ENCODE data around the gene FGF14.

FGF14 gene

DNA sequence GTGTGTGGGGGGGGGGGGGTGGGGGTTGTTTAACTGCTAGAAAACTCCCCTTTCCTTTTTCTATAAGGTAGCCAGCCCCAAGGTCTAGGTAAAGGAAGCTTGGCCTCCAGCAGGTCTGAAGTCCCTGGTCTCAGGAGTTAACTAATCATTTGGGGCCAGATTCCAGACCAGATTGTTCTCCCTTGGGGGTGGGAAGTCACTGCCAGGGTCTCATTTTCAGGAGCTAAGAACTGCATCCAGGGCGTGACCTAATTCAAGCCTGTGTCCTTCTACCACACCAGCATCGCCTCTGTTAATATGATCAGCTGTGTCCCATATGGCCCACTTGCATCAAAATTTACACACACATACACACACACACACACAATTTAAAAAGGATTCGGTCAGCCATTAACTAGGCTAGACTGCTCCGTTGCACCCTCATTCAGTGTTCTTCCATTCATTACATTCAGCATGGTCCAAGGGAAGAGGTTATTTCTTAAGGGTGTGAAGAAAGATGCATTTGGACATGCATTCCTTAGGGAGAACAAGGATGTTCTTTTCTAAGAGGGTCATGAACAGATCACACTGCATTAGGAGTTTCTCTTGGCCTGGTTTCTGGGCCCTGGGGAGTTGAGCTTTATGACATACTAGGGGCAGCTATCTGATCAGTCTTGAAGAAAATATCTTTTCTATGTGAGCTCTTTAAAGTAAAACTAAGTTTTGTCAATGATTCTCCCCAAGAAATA is 91.0 kb downstream of the FGF14 start:
- DNase-seq (ENCODE audit: low spot score): no peak

- DNase-seq (ENCODE audit: low spot score): no peak
These were observed 92.7 kb downstream of the FGF14 start for GRCh38 chr13:102309110-102309509.

- DNase-seq (ENCODE audit: low spot score): no peak
These were observed 99.3 kb downstream of the FGF14 start for GRCh38 chr13:102302534-102302933.

DNA sequence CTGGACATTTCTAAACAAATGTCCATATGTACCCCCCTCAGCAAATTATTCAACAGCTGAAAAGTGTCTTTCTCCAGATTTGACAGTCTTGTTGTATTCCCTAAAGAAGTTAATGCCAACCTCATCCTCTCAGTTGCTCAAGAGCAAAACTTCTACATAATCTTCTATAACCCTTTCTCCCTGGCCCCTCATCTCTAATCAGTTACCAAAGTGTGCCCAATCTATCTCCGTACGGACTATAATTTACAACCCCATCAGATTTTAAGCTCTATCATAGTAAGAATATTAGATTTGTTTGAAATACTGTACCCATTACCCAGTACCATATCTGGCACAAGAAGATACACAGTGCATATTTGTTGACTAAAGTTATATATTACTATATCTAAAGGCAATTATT is 101.5 kb downstream of the FGF14 start:
- no peak for DNase-seq (ENCODE audit: low spot score)

DNA sequence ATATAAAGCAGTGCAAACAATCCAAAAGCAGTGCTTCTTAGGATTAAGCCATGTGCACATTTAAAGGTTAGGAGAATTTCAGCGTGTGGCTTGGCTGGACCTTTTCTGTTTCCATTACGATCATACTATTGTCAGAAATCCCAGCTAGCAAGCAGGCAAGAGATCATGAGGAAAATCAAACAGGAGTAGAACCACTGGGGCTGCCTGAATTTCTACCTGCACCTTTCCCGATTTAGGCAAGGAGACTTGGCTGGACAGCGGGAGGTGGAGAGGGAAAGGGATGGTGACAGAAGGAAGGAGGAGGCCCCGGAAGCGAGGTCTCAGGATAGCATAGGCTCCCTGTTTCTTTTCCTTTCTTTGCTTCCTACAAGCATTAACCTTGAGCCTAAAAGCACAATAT is 102.5 kb downstream of the FGF14 start:
- no peak for DNase-seq (ENCODE audit: low spot score)

DNA sequence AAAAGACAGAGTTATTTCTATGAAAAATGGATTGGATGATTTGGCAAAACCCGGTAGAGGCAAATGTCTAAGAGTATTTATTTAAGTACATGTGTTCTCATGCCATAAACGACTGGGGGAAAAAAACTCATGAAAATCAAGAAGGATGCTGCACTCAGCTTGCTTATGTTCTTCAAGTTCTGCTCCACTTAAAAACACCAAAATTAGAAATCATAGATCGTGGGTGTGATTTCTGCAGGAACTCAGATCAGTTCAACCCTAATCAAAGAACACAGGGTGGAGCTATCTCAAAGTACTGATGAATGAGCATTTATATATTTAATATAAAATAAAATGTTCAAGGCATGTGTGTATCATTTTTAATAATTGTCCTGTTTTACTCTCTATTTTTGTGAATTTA is 103.8 kb downstream of the FGF14 start:
- no peak for DNase-seq (ENCODE audit: low spot score)

DNA sequence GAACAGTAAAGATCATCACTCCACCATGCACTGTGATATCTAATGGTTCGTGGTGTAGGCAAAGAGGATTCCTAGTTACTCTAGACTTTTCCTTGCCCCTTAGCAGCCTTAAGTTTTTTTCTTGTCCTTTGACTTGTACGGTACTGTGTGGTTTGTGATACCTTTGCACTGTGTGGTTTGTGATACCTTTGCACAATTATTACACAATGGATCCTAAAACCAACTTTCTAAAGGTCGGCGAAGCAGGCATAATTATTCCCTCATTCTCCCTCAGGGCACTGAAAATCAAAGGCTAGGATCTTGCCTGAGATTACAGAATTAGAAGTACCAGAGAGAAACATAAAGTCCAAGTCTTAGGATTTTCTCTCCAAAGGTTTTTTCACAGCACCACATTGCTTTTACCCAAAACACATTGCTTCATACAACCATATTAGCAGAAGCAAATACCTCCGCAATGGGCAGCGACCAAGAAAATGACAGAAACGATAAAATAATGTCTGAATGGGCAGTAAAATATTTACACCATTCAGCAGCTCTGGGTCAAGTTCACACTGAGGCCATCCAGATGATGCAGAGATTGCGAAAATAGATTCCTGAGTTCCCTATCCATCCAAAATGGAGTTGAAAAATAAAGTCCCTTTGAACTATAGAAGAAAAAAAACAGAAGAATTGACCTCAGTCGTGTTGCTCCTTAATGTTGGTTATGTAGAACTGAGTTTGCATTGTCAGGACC is 106.4 kb downstream of the FGF14 start:
- DNase-seq (ENCODE audit: low spot score): no peak

GRCh38 chr13:102294407-102295018 is 107.3 kb downstream of the FGF14 start:
- no peak for DNase-seq (ENCODE audit: low spot score)

DNA sequence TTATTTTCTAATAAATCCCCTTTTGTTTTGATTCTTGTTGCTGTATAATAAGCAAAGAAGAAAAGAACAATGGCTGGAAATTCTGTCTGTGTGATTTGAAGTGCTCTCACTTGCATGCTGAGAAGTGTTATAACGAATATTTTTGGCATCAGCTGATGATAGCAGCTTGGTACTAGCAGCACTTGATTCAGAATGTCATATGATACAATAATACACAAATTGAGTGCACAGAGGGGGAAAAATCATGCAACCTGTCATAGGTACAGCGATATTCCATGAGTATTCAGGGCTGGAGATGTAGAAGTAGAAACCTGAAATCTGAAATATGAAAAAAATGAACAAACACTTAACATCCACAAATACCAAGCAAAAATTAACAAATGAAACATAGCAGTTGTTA is 108.1 kb downstream of the FGF14 start:
- DNase-seq (ENCODE audit: low spot score): no peak

- DNase-seq (ENCODE audit: low spot score): no peak
These were observed 110.1 kb downstream of the FGF14 start for GRCh38 chr13:102291587-102292218.

DNA sequence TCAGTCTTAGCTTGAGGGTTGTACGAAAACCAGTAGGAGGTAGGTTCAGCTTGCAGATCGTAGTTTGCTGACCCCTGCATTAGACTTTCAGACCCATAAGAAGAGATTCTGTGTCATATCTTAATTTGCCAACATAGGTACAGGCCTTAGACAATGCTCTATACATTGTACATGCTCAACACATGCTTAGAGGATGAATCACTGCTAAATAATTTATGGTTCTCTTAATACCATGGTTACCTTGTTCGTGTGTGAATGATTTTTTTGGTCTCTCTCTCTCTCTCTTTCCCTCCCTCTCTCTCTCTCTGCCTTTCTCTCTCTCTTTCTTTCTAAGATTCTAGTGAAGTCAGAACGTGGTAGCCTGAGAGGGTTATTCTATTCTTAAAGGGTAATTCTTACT is 112.2 kb downstream of the FGF14 start:
- no peak for DNase-seq (ENCODE audit: low spot score)

DNA sequence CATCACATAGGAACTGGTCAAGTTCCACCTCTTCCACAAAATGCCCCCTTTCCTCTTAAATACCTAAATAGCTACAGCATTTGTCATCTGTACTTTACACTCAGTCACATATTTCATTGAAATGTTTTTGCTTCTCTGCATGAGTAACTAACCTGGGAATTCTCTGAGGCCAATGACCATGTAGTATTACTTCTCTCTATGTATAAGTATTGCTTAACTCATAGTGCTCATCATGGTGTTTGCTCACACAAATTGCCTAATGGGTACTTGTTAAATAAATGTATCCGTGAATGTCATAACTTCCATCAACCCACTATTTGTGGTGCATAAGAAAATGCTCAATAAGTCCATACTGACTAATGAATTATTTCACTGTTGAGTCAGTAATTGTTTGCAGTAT is 115.5 kb downstream of the FGF14 start:
- DNase-seq (ENCODE audit: low spot score): no peak

DNA sequence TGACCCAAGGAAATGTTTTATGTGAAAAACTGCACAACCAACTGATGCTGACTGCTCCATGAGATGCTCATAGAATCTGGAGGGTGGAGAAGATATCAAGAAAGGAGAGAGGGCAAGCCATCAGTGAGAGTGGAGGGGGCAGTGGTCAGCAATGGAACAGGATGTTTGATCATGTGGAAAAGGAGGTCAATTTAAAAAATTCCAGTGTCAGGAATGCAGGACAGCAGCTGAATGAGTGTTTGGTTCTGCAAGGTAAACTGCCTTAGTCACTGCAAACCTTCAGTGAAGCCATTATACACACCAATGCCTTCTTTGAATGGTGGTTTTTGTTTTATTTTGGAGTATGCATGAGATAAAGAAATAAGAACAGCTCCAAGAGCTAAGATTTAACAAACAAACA is 121.5 kb downstream of the FGF14 start:
- no peak for DNase-seq (ENCODE audit: low spot score)

GRCh38 chr13:102277286-102277685 is 124.6 kb downstream of the FGF14 start:
- DNase-seq (ENCODE audit: low spot score): no peak

DNA sequence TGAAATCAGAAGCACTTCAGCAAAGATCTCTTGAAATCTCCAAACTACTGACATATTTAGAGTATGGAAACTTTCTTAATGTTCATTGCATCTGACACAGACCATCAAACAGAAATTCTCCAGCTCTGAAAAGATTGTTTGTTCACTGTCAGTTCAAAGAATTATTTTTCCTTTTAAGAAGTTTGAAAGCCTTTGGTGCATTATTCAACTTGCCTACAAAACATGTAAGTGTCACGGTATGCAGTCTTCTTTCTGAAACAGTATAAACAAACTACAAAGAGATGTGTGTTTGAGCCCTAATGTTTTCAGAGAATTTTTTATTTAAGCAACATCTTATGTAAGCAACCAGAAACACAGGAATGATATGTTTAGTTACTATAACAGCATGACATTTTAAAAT is 125.4 kb downstream of the FGF14 start:
- no peak for DNase-seq (ENCODE audit: low spot score)

DNA sequence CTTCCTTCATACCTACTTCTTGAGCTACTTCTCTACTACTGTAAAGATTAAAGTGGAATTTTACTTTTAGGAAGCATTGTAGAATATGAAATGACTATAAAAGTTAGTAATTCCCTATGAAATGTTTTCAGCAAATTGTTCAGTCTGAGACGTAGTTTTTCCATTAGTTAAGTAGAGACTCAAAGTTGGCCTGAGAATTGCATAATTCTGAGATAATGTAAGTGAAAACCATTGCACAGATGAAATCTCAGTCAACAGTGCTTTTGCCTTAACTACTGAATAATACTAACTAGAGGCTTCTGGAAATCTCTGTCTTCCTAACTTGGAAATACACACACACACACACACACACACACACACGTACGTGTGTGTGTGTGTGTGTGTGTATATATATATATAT is 125.9 kb downstream of the FGF14 start:
- no peak for DNase-seq (ENCODE audit: low spot score)

- DNase-seq (ENCODE audit: low spot score): no peak
These were observed 128.7 kb downstream of the FGF14 start for GRCh38 chr13:102273111-102273510.

DNA sequence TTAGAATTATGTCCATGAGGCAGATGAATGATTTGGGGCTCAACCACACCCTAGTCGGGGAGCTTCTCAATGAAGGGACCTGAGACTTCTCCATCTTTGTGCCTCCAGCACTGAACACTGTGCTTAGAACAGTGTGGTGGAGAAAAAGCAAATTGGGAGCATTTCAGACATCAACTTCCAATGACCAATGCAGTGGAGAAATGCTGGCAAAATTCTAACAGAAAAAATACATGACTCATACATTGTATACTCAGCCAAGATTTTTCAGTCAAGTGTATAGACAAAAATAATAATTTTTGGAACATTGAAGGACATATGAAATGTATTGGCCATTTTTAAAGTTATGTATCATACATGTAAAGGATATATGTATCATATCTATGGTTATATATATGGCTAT is 134.7 kb downstream of the FGF14 start:
- no peak for DNase-seq (ENCODE audit: low spot score)

- DNase-seq (ENCODE audit: low spot score): no peak
These were observed 140.0 kb downstream of the FGF14 start for GRCh38 chr13:102261809-102262208.

GRCh38 chr13:102261316-102261715 is 140.5 kb downstream of the FGF14 start:
- DNase-seq (ENCODE audit: low spot score): no peak

DNA sequence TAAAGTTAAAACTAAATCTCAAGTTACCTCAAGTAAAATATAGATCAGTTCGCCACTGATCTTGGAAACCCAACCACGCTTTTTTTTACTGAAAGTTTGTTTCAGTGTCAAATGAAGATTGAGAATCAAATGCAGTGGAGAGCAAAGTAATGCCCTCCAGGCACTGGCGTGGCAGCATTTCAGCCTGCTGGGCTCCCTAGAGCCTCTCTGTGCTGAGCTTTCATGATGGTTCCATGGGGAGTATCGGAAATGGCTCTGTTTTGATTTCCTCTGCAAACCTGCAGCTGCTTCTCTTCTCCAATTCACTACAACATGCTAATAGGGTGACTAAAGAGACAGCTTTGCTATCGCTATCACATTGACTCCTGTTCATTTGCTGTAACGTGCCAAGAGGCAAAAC is 141.6 kb downstream of the FGF14 start:
- no peak for DNase-seq (ENCODE audit: low spot score)

- DNase-seq (ENCODE audit: low spot score): no peak
These were observed 146.4 kb downstream of the FGF14 start for GRCh38 chr13:102255409-102255808.

DNA sequence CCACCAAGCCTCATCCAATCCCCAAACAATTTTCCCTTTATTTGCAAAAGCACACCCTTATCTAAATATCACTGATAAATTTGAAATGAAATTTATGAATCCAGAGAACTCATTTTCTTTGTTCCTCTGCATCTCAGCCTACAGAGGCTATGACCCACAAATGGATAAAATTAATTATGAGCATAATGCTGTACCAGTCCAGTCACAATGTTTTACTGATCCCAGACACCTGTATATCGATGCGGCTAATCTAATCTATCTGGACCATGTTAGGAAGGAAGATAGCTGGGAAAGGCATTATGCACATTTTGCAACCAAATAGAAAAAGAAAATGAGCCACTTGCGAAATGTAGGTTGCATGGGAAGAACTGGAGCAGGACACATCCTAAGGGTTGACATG is 150.0 kb downstream of the FGF14 start:
- no peak for DNase-seq (ENCODE audit: low spot score)
